HepG2 (cell line): Measurements from ENCODE around the gene A1CF. TPM values are rescaled to one million over a fixed set of nuclear protein-coding genes. Genes with fewer than 3 reads are reported as not detected.

Experiments used
- KAT7 ChIP-seq: IDR thresholded peaks from 2 replicates; pipeline ENCODE4 v1.6.1; 2018; ENCODE audit warnings: borderline replicate concordance, missing compliant biosample characterization
- MAFF ChIP-seq: IDR thresholded peaks from 2 replicates; pipeline ENCODE4 v1.6.1; 2011; ENCODE audit warnings: low read depth, low read length, improper control_type of control experiment
- MAFK ChIP-seq, 2 experiments: IDR thresholded peaks in 1 of 2; conservative IDR thresholded peaks in 1 of 2; 2 replicates each; pipeline ENCODE4 v1.6.1; 2011; ENCODE audit warnings: improper control_type of control experiment in 2 of 2, low read length in 2 of 2
- ONECUT2 ChIP-seq: sonication (generic); formaldehyde crosslinking; IDR thresholded peaks from 2 replicates; pipeline ENCODE4 v1.4.0; 2020; ENCODE audit warnings: missing genetic modification reagents
- RNF2 ChIP-seq: fragments of 450-650 bp; conservative IDR thresholded peaks from 2 replicates; pipeline ENCODE4 v1.6.1; 2016; ENCODE audit warnings: low read depth
- ZFP36L1 ChIP-seq: sonication (generic); formaldehyde crosslinking; IDR thresholded peaks from 2 replicates; pipeline ENCODE4 v1.8.0; 2022; ENCODE audit warnings: mild to moderate bottlenecking, missing genetic modification reagents, moderate library complexity
- ZNF207 ChIP-seq: fragments of 450-650 bp; IDR thresholded peaks from 2 replicates; pipeline ENCODE4 v1.6.1; 2016; ENCODE audit warnings: antibody characterized with exemption, borderline replicate concordance
- ZNF549 ChIP-seq: sonication (generic); formaldehyde crosslinking; IDR thresholded peaks from 2 replicates; pipeline ENCODE4 v1.5.0; 2020; ENCODE audit warnings: missing genetic modification reagents
- ZSCAN12 ChIP-seq: sonication (generic); formaldehyde crosslinking; IDR thresholded peaks from 2 replicates; pipeline ENCODE4 v1.9.0; 2021; ENCODE audit warnings: mild to moderate bottlenecking, missing genetic modification reagents
- polyA plus RNA-seq, 8 experiments: library from polyadenylated mRNA; depleted of rRNA in 3 of 8; stranded (reverse) in 7 of 8; unstranded in 1 of 8; fragments of >200 nt; fragmentation: Illumina TruSeq in 4 of 8; extraction: Trizol in 4 of 8; gene quantifications; 2 replicates each; pipeline versions ENCODE4 v1.2.1 to v1.2.3, GENCODE V29; 2011 to 2016; ENCODE audit warnings: low read depth in 4 of 8, missing spikeins in 1 of 8, mixed read lengths in 1 of 8; ENCODE audit not compliant: insufficient read depth in 1 of 8
- total RNA-seq, 5 experiments: library from RNA; depleted of rRNA; stranded (reverse); fragments of >200 nt; fragmentation: Illumina TruSeq; extraction: Trizol; gene quantifications; 2 replicates each; pipeline ENCODE4 v1.2.3, GENCODE V29; 2016; ENCODE audit warnings: low read depth in 1 of 5
- TF ChIP-seq, protein P1 (sequence below): sonication (generic); formaldehyde crosslinking; IDR thresholded peaks from 2 replicates; pipeline ENCODE4 v1.9.0; 2021; ENCODE audit warnings: missing genetic modification reagents, mild to moderate bottlenecking, borderline replicate concordance
- TF ChIP-seq, protein P2 (sequence below): sonication (generic); formaldehyde crosslinking; IDR thresholded peaks from 2 replicates; pipeline ENCODE4 v1.4.0; 2020; ENCODE audit warnings: mild to moderate bottlenecking, missing genetic modification reagents
- TF ChIP-seq, protein P3 (sequence below): sonication (generic); formaldehyde crosslinking; IDR thresholded peaks from 2 replicates; pipeline ENCODE4 v1.4.0; 2020; ENCODE audit warnings: mild to moderate bottlenecking, missing genetic modification reagents

Gene A1CF
- total and polyA plus RNA-seq, 2 of the 13 experiments (the other 11 are each of a cell fraction or from before 2014, with no cell fraction given), result 56.1 to 58.1 TPM

DNA sequence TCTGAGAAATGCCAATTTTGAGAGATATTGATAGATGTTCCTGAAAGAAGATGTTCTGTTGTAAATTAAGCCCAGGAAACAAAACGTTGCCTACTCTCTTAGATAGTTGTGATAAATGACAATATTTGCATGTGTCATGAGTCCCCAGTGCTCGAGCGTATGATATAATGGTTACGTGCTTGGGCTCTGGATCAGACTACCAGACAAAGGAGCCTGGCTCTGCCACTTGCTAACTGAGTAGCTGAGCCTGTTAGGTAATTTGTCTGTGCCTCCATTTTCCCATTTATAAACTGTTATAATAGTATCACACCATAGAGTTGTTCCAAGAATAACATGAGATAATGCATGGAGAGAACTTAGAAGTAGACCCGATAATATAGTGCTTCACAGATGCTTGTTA lies 1.8 kb downstream of the A1CF start (continued):
- TF ChIP-seq, protein P1, sequence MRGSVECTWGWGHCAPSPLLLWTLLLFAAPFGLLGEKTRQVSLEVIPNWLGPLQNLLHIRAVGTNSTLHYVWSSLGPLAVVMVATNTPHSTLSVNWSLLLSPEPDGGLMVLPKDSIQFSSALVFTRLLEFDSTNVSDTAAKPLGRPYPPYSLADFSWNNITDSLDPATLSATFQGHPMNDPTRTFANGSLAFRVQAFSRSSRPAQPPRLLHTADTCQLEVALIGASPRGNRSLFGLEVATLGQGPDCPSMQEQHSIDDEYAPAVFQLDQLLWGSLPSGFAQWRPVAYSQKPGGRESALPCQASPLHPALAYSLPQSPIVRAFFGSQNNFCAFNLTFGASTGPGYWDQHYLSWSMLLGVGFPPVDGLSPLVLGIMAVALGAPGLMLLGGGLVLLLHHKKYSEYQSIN, result no peak
- TF ChIP-seq ZFP36L1 (no peak), MAFK (conservative IDR thresholded peaks at IDR 0.05 in 1 of 2, IDR thresholded peaks at IDR 0.05 in 1 of 2; ENCODE audit: low read length in 2 of 2) (no peak), ZSCAN12 (no peak), ONECUT2 (no peak), KAT7 (CRISPR knock-in tag) (0 out of 2 replicates have a peak, but pooled peaks have one; percentile 19), ZNF549 (no peak), MAFF (no peak), RNF2 (no peak), ZNF207 (no peak)
- TF ChIP-seq, protein P2, sequence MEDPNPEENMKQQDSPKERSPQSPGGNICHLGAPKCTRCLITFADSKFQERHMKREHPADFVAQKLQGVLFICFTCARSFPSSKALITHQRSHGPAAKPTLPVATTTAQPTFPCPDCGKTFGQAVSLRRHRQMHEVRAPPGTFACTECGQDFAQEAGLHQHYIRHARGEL, result no peak
- TF ChIP-seq, protein P3, sequence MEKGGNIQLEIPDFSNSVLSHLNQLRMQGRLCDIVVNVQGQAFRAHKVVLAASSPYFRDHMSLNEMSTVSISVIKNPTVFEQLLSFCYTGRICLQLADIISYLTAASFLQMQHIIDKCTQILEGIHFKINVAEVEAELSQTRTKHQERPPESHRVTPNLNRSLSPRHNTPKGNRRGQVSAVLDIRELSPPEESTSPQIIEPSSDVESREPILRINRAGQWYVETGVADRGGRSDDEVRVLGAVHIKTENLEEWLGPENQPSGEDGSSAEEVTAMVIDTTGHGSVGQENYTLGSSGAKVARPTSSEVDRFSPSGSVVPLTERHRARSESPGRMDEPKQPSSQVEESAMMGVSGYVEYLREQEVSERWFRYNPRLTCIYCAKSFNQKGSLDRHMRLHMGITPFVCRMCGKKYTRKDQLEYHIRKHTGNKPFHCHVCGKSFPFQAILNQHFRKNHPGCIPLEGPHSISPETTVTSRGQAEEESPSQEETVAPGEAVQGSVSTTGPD (CRISPR knock-in tag), result no peak
